Body of pancreas (tissue), 4 donors: ENCODE measurements around the gene EWSR1.

ENCODE experiments used
- POLR2A ChIP-seq, 3 donors: fragments of 450-650 bp; IDR thresholded peaks; one replicate each; pipeline ENCODE4 v1.6.1; 2016; ENCODE audit warnings: antibody characterized with exemption in 3 of 3, mild to moderate bottlenecking in 2 of 3
- TF ChIP-seq, protein P1 (sequence below), 7 experiments: fragments of 450-650 bp in 4 of 7; fragments of 200-600 bp in 3 of 7; sonication (generic) in 3 of 7; IDR thresholded peaks; one replicate each; pipeline ENCODE4 v1.5.1; 2016 to 2019; ENCODE audit warnings: antibody characterized with exemption in 7 of 7

DNA sequence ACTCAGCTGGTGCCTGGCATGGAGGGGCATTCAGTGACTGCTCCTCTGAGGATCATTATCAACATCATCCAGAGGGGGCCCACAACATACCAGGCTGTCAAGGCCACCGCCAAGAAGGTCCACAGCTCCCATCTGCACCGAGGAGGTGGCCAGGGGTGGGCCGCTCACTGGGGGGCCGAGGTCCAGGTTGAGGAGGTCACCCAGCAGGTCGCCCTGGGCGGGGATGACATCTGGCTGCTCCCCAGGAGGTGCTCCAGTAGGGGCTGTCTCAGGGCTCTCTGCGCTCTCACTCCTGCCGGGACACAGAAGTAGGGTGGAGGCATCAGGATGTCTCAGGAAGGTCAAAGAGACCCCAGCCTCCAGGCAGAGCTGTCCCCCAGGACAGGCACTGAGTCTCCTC is 72.5 kb downstream of the EWSR1 start:
- TF ChIP-seq, protein P1, sequence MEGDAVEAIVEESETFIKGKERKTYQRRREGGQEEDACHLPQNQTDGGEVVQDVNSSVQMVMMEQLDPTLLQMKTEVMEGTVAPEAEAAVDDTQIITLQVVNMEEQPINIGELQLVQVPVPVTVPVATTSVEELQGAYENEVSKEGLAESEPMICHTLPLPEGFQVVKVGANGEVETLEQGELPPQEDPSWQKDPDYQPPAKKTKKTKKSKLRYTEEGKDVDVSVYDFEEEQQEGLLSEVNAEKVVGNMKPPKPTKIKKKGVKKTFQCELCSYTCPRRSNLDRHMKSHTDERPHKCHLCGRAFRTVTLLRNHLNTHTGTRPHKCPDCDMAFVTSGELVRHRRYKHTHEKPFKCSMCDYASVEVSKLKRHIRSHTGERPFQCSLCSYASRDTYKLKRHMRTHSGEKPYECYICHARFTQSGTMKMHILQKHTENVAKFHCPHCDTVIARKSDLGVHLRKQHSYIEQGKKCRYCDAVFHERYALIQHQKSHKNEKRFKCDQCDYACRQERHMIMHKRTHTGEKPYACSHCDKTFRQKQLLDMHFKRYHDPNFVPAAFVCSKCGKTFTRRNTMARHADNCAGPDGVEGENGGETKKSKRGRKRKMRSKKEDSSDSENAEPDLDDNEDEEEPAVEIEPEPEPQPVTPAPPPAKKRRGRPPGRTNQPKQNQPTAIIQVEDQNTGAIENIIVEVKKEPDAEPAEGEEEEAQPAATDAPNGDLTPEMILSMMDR (IDR thresholded peaks at IDR 0.05) = no peak
- TF ChIP-seq POLR2A (IDR thresholded peaks at IDR 0.05) = no peak
